Forelimb muscle (tissue), 1 donor: ENCODE results near the gene ANK2. TPM values are rescaled to one million over a fixed set of nuclear protein-coding genes. Genes with fewer than 3 reads are reported as not detected.

Experiments
- DNase-seq: peaks from one replicate; pipeline ENCODE4 v3.0.0-alpha.2; 2013; ENCODE audit warnings: low read depth
- polyA plus RNA-seq: library from polyadenylated mRNA; unstranded; fragments of 120-200 nt; gene quantifications from one replicate; pipeline ENCODE4 v1.2.1, GENCODE V29; 2013; ENCODE audit not compliant: insufficient read length

ANK2 gene
- polyA plus RNA-seq, 1 donor, result 268 TPM

DNA sequence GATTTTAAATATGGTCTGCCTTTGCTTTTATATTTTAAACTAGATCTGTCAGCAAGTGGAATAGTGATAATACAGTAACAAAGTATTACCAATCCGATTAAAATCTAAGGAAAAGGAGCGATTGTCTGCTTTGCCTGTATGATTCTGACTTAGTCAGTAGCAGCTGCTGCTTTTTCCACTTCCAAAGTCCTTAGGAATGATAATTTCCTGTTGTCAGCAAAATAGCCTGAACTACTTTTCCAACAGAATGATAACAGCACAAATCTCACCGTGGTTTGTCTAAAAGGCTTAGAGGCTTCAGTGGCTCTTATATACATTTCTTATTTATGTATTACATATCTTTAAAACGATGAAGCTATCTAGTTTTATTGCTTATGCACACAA is 290.0 kb downstream of the ANK2 start:
- no peak for DNase-seq

DNA sequence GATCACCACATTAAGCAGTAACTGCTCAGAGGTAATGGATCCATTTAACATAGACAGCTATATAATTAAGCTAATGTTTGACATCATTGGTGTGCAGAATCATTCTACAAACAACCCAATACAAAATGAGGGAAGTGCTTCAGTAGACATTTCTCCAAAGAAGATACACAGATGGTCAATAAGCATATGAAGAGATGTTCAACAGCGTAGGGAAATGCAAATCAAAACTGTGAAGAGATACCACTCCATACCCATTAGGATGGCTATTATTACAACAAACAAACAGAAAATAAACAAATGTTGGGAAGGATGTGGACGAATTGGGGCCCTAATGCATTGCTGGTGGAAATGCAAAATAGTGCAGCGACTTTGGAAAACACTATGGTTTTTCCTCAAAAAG is 294.6 kb downstream of the ANK2 start:
- no peak for DNase-seq

DNA sequence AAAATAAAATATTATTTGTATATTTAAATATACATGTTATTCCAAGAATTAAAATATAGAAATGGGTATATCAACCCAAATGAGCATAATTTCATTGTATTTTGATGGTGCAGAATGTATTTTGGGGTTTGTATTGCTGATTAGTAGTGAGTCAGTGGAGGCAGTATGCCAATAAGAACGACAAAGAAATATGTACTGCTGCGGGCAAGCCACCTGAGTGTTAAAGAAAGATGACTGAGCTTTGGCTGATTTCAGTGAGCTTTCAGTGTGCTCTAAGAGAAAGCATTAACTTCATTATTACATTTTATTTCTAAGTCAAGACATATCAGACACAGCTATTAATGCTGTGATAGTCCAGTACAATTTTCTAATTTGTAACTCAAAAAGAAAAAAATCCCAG is 297.8 kb downstream of the ANK2 start:
- no peak for DNase-seq

DNA sequence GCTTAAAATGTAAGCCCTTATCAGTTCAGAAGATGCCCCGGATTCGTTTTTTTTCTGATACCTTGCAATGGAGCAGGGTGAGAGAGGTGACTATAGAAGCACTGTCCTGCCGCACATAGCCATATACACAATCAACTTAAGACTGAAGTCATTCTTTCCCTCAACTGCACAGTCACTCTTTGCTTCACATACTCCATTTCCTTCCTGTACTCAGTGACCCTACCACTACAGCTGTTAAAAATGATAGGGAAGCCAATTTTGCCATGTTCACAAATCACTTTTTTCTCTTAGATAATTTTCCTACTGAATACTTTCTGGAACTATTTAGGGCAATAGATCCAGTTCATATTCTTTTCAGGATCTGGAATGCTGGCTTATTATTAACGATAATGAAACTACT is 300.0 kb downstream of the ANK2 start:
- DNase-seq, result no peak

DNA sequence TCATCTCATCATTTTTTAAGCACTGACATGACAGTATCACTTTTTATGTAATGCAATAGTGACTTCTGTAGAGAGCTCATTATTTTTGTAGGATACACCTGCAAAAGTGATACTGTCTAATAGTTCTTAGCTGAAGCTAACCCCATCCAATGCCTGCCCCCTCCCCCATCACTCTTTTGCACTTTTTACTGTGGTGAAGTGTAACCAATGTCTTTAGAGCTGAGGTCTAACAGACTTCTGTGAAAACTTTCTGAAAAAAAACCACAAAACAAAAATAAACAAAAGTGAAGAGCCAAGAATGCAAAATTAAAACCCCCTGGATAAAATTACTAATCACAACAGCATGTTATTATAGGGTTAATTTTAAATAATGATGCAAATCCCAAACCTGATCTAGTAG is 301.1 kb downstream of the ANK2 start:
- DNase-seq, result no peak

DNA sequence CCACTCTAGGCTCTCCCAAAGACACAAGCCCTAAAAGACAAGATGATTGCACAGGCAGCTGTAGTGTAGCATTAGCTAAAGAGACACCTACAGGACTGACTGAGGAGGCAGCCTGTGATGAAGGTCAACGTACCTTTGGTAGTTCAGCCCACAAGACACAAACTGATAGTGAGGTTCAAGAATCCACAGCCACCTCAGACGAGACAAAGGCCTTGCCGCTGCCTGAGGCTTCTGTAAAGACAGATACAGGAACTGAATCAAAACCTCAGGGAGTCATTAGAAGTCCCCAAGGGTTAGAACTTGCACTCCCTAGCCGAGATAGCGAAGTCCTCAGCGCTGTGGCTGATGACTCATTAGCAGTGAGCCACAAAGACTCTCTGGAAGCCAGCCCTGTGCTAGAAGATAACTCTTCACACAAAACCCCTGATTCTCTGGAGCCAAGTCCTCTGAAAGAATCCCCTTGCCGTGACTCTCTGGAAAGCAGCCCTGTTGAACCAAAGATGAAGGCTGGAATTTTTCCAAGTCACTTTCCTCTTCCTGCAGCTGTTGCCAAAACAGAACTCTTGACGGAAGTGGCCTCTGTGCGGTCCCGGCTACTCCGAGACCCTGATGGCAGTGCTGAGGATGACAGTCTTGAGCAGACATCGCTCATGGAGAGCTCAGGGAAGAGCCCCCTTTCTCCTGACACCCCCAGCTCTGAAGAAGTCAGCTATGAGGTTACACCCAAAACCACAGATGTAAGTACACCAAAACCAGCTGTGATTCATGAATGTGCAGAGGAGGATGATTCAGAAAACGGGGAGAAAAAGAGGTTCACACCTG is 306.3 kb downstream of the ANK2 start:
- no peak for DNase-seq

DNA sequence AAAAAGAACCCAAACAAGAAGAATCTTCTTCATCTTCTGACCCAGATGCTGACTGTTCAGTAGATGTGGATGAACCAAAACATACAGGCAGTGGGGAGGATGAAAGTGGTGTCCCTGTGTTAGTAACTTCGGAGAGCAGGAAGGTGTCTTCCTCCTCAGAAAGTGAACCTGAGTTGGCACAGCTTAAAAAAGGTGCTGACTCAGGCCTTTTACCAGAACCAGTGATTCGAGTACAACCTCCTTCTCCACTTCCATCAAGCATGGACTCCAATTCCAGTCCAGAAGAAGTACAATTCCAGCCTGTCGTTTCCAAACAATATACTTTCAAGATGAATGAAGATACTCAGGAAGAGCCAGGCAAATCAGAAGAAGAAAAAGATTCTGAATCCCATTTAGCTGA is 307.0 kb downstream of the ANK2 start:
- DNase-seq, result no peak

DNA sequence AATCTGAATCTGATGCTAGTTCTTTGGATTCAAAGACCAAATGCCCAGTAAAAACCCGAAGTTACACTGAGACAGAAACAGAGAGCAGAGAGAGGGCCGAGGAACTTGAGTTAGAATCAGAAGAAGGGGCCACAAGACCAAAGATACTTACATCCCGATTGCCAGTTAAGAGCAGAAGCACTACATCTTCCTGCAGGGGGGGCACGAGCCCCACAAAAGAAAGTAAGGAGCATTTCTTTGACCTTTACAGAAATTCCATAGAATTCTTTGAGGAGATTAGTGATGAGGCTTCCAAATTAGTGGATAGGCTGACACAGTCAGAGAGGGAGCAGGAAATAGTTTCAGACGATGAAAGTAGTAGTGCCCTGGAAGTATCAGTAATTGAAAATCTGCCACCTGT is 309.3 kb downstream of the ANK2 start:
- no peak for DNase-seq

DNA sequence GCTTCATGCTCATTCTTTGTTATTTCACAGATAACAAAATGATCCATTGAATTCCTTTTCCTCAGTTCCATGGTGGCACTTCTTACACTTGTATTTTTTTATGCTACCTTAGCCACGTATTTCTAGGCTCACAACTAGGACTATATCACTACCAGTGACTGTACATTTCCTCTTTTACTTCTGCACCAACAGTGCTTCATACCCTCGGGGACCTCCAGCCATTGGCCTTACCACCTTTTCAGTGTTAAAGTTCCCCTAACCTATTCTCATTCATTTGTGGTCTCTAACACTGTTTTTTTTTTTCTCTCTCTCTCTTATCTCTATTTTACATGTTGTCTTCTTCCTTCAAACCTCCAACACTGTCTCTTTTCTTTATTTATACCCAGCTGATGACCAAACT is 315.9 kb downstream of the ANK2 start:
- no peak for DNase-seq

DNA sequence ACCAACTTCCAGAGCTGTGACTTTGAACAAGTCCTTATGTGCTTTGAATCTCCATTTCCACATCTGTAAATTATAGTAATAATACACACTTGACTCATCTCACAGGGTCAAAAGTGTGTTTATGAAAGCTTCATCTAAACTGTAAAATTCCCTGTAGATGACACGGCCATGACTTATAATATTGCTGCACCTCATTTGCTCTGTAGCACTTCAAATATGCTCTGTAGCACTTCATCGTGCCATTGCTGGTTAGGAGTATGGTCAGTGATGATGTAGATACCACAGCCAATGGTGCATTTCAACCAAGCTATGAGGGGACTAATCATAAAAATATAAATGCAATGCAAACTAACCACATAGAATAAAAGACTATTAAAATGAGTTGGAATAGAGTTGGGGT is 318.6 kb downstream of the ANK2 start:
- DNase-seq, result no peak

DNA sequence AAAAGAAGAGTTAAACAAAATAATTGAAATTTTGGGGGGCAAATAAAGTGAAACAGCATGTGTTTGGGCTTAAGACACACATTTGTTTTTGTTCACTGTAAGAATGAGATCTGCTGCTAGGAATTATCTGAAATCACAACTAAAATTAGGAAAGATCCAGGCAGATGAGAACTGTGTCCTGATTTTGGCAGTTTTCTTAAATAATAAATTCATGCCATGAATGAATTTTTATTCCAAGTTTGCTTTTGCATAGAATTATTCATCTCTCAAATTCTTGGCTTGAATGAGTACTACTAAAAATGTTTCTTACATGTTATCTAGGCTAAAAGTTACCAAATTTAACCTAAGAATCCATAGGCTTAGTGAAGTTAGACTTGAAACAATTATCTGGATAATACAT is 321.7 kb downstream of the ANK2 start:
- DNase-seq, result no peak

DNA sequence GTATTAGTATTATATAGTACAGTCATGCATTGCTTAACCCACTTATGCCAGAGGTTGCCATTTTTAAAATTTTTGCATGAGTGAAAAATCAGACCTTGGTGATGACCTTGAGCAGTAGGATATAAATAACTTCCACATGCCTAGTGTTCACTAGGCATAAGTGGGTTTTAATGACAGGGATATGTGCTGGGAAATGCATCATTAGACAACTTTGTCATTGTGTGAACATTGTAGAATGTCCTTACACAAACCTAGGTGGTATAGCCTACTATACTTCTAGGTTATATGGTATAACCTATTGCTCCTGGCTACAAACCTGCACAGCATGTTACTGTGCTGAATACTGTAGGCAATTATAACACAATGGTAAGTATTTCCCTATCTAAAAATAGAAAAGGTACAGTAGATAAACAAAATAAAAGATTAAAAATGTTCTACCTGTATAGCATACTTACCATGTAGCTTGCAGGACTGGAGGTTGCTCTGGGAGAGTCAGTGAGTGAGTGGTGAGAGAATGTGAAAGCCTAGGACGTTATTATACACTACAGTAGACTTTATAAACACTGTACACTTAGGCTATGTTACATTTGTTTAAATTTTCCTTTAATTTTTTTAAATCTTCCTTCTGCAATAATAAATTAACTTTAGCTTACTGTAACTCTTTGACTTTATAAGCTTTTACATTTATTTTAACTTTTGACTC is 326.7 kb downstream of the ANK2 start:
- DNase-seq, result no peak

DNA sequence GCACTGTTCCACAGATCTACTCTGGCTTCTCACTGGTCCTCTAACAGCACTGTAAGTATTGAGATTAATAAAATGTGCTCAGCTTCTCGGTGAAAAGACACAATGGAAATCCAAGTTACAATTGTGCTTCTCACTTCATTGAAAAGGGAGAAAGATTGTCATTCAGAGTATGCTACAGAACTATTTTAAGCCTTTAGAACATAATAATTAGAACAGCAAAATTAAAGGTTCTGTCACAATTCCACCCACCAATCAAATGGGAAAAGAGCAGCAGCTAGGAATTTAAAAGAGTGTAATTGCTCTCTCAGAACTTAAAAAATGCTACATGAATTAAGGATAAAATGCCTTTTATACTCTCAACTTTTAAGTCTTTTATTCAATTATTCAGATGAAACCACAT is 329.4 kb downstream of the ANK2 start:
- DNase-seq, result no peak

DNA sequence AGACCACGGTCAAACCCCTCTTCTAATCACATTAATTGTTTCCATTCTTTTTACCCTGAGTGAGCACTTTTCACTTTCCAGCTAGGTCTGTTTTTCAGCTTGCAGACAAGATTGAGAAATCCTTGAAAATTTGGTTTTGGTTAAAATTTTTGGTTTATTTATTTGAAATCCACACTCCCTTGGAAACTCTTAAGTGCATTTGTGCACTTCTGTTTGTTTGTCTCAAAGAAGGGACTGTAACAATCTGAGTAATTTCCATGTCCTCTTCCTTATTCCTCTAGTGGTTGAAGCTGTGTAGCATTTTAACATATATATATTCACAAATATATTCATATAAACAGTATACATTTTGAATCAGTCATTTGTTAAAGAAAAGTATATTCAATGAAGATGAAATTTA is 333.3 kb downstream of the ANK2 start:
- DNase-seq, result peak; percentile 24

DNA sequence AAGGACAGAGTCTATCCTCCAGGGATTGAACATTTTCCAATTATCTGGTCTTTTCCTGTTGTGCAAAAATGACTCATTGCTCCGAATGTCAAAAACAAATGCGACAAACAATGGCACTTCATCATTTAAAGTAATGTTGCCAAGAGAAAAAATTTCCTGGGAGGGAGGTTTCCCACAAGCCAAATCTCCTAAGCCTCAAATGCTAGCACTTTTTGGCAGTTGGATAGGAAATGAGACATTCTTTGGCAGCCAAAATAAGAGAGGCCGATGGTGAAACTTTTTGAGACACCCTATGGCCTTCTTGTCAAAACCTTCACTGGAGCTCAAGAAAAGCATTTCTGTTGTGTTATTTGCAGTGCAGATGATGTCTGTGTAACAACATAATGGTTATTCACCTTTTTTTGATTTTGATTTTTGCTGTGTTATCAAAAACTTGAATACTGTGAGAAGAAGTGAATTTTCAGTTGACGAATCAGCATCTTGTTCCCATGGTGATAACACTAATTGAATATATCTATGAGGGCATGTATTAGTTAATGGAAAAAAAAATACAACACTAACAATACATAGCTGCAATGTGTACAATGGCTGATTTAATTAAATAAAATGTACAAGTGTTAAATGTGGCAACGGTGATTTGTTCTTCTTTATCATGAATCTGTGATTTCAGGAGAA is 333.8 kb downstream of the ANK2 start:
- peak; percentile 65 for DNase-seq

DNA sequence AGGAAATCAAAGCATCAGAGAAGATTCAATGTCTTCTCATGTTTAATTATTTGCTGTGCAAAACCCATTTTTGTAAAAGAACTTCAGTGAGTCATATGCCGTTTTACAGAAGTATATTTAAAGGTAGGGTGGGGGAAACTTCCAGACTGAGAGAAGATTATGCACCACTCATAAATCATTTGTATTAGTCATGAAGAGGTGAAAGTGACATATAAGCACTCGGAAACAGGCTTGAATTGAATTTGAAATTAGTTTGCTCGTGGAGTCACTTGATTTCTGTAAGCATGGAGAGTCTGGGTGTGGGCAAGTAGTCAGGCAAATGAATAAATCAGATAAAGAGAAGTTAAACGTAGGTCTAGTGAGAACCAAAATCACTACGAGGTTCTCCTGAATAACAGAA is 335.1 kb downstream of the ANK2 start:
- DNase-seq, result no peak

DNA sequence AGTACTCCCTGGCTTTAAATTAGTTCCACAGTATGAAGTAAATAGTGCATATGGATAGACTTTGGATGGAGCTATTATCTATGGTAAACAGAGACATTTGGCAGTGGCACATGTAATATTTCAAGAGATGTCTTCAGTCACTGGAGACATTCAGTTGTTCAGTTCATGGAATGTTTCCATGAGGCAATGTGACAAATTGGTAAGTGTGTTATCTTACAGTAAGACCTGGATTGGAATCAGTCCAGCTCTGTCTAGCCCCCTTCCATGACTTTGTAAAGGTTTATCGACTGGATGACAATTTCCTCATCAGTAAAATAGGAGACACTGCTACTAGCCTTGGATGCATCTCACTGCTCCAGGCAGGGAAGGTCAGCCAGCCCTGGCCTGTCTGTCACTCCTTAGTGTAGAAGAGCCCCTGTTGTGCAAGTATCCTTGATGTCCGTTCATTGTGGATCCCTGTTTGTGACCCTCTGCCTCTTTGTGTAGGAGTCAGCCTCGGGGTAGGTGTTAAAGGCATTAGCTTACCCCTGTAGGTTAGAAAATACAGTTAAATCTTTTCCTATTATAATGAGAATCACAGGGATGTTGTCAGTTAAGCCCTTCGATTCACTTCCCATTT is 335.9 kb downstream of the ANK2 start:
- no peak for DNase-seq

DNA sequence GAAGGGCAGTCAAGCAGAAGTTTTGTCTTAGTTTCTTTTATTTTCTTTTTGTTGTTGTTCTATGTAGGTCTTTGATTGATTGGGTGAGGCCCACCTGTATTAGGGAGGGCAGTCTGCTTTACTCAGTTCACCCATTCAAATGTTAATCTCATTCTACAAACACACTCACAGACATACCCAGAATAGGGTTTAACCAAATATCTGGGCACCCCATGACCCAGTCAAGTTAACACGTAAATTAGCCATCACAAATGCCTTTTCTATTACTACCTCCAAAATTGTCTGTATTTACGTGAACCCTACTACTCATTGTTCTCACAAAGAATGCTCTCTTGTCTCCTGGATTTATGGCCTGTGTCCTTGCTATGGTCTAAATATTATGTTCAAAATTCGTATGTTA is 339.7 kb downstream of the ANK2 start:
- DNase-seq, result no peak

DNA sequence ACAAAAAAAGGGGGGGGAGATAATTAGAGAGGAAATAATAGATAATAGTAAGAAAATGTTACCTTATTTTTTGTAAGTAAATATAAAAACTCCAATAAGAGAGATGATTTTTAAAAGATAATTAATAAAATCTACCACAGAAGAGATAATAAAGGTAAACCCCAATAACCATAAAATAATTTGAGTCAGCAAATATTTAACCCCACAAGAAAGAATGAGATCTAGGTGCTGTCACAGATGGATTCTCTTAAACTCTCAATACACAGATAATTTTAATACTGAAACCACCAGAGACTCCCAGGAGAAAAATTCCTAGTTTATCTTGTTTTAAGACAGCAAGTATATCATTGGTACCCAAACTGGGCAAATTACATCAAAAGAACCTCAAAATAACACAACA is 341.4 kb downstream of the ANK2 start:
- no peak for DNase-seq

DNA sequence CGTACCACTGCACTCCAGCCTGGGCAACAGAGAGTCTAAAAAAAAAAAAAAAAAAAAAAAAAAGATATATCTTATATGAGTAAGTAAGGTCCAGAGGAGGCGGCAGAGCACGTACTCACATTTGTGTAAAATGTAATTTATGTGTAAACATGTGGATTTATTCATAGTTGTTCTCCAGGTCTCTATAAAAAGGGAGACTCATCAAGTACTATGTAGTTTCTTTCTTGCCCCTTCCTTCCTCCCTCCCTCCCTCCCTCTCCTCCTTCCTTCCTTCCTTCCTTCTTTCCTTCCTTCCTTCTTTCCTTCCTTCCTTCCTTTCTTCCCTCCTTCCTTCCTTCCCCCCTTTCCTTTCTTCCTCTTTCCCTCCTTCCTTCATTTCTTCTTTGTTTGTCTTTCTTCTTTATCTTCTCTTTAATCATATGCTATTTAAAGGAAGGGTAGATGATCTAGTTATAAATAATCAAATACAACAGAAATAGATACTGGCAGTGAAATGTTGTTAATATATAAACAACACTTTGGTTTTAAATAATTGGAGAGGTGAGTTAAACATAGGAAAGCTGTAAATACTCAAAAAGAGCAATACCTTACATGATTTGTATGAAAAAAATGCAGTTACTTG is 344.8 kb downstream of the ANK2 start:
- DNase-seq, result no peak

DNA sequence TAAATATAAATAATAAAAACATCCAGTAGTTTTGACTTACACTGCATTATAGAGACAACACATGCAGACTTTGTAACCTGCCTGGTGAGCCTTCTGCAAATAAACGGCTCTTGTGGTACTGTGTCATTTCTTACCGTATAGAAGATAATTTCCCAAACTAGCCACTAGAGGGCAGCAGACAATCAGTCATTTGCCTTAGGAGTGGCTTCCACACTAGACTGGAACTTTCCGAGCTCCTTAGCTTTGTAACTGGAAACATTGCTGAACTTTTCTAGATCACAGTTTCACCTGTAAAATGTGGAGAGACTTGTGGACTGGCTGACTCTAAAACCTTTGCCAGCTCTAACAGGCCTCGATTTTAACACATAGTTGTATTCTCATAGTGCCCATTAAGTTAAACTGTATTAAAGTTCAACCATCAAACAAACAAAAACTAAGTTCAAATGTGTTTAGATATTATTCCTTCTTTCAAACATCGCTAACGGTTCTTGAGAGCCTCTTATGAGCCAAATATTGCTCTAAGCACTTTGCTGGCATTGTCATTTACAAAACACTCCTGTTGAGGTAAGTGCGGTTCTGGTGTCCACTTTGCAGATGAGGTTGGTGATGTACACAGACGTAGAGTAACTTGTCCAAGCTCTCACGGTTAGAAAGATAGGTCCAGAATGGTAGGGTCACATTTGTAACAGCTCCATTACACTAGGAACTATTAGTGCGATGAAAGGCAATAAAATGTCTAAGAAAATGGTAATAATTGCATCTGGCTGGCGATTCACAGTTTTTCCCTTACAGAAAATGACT is 345.5 kb downstream of the ANK2 start:
- DNase-seq, result peak; percentile 90
